IPS-NIHi7 (cell line): ENCODE measurements around the gene PLA2G4A.

Experiments
- DNase-seq: peaks from one replicate; pipeline ENCODE4 v3.0.0; 2012; ENCODE audit warnings: mixed read lengths; ENCODE audit errors: extremely low spot score

PLA2G4A gene

DNA sequence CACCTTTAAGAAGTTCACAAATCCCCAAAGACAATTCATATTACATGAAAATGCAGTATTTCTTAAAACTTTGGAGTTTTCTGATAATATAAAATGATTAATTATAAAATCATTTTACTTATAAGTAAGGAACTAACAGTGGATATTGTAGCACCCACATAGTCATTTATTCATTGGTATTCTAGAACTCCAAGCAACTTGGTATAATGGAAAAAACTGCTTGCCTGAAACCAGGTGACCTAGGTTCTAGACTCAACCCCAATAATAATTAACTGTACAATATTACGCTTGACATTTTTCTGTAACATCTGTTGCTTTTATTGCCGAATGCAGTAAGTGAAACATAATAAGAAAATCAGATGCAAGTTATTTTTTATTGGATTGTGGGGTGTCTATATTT lies 2.4 kb downstream of the PLA2G4A start:
- DNase-seq, result no peak

DNA sequence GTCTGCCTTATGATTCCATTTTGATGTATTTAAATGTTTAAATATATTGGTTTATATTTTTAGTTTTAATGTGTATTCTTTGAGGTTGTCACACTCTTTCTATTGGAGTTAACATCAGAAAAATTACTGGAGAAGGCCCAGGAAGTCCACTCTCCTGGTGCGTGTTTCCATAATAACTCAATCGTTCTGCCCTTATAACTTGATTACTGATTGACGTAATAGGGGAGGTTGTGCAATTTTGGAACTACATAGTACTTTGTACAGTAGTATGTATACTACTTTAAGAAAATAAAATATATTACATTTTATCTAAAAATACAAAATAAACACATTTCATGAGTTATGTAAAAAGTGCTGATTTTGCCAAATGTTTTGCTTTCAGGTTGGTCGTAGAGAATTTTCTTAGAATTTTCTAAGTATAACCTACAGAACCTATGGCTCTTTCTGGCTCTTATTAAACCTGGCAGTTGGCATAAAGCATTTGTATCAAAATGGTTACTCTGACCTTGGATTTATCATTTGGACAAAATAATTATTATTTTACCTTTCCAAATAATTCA lies 5.7 kb downstream of the PLA2G4A start:
- DNase-seq, result no peak

DNA sequence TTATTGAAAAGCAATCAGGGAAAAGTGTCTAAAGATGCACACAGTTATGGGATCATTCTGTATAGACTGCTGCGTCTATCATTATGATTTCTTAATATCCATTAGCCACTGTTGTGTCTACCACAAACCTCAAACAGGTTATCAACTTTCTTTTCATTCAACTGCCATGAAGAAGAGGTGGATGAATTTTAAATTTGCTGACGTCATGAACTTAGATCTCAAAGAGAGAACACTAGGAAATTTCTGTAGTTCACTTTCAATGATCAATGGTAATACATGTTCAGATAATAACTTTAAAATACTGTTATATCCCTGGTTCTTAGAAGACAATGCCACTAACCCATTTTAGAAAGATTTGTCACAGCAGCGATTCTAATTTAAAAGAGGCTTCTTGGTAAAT lies 6.7 kb downstream of the PLA2G4A start:
- no peak for DNase-seq

DNA sequence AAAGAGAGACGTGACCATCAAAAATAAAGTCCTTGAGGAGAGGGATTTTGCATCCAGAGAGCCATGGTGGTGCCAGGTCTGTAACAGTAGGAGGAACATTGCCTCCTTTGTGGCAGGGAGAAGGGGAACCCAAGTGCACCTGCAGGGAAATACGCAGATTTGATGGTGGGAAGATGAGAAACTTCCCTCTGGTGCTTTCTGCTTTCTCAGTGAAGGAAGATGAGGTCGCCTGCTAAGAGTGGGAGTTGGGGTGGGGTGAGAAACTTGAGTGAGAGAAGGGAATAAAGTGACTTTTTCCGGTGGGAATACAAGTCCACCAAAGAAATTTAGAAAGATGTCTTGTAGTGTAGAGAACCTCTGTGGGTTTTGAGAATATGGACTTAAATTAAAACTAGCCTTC lies 9.1 kb downstream of the PLA2G4A start:
- DNase-seq, result no peak

DNA sequence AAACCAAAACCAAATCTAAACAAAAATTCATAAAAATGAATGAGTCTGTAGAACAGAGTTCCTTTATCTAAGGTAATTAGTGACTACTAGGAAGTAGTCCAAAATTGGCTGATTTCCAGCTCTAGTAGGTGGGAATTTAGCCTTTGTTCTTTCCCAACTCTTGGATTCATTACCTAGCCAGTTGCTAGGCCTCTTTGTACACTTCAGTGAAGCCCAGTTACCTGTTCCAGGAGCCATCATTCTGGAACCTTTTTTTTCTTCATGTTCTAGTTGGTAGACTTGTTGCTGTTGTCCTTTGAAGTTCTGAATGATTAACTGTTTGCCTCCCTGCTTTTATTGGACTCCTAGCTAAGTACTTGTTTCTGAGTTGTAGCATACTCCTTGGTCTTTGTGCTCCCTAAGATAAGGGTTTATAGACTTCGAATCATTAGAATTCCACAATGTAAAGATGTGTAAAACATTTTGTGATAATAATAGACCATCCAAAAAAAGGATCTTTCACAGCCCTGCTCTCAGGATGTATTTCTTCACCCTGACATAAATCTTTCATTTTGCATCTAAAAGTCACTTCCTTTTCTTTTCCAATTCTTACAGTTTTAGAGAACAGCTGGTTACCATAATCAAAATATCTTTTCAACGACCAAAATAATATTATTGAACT lies 9.8 kb downstream of the PLA2G4A start:
- DNase-seq, result no peak

DNA sequence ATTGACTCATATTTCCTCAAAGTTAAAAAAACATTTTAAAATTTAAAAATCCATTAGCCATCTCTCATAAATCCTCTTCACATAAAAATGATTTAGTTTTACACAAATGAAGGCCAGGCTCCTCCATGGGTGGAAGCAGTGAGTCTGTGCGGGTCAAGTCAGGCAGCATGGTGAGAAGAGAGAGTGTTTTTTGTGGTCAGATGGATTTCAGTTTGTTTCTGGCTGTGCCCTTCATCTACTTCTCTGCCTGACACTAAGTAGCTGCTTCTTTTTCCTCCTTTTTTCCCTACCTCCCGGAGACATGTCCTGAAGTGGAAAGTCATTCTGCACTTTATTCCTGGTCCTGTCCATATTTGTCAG lies 10.3 kb downstream of the PLA2G4A start:
- no peak for DNase-seq

DNA sequence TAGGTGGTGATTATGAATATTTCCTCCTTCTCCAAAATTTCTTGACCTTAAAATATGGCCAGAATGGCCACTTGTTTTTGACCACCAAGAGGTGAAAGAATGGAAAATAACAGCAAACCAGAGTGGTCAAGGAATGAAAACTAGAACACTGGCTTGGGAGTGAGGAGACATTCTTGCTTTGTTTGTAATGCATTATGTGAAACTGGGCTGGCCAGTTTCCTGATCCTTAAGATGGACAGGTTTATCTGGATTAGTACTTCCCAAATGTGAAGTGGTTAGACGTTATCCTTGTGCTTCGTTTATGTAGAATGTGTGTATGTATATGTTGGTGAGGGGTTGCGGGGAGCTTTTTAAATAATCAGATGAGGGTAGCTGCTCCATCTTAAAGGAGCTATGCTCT lies 12.8 kb downstream of the PLA2G4A start:
- no peak for DNase-seq

DNA sequence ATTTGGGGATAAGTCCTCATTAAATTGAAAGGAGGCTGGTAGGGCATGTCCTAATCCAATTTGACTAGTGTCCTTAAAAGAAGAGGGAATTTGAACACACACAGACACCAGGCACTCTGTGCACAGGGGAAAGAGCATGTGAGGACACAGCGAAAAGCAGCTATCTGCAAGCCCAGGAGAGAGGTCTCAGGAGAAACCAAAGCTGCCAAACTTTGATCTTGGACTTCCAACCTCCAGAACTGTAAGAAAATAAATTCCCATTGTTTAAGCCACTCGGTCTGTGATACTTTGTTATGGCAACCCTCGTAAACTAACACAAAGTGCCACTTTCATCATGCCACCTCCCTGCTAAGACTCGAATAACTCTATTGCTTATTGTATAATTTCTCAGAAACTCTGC lies 13.8 kb downstream of the PLA2G4A start:
- DNase-seq, result no peak

DNA sequence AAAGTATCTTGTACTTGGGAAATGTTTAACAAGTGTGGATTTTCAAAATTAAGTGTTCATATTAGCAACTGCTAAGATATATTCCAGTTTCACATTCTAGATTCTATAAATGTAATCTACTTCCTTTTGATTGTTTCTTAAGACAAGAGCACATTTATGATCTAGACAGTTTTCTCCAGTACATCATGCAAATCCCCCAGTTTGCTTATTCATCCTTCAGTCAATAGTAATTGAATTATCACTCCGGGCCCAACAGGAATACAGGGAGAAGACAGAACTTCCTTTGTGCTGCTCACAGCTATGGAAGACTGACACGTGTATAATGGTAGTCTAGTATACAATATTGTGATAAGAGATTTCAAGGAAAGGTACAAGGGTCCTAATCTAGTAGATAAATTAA lies 14.5 kb downstream of the PLA2G4A start:
- DNase-seq, result no peak

DNA sequence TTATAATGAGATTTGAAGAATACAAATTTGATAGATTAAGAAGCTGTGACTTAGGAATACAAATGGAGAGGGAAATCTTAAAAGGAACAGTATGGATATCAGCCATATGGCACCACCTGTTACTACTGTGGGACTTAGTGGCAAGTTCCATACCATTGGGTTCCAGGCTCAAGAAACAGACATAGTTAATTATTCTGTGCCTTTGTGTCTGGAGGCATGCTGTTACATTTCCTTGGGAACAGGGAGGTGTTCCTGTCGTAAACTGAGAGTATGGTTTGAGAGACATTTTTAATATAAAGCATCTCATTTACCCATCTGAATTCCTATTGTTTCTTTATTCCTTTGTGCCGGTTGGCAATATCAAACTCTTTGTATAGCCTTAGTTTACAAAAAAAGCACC lies 15.2 kb downstream of the PLA2G4A start:
- DNase-seq, result no peak

DNA sequence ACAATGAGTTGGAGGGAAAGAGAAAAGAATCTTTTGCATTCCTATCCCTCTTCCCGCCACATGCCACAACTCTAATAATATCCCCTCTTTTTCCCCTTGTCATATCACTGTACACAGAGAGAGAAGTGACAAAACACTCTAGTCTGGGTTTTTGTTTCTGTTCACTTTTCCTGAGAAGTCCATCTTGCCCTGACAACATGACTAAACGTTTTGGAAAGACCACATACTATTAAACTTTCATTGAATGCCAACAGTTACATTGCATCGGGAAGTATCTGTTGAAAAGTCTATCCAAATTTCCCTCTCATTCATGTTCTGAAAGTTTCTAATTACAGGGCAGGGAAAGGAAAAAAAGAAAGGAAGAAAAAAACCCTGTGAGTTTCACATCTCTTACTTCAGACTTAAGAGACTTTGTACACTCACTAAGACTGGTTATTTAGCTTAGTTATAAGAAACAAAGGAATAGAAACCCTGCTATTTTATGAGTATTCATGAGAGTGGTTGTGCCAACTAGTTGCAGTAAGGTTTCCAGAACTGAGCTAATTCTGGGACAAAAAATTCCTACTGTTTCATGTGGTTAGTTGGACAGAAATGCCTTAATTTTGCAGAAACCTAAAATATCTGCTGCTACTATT lies 16.9 kb downstream of the PLA2G4A start:
- DNase-seq, result no peak

DNA sequence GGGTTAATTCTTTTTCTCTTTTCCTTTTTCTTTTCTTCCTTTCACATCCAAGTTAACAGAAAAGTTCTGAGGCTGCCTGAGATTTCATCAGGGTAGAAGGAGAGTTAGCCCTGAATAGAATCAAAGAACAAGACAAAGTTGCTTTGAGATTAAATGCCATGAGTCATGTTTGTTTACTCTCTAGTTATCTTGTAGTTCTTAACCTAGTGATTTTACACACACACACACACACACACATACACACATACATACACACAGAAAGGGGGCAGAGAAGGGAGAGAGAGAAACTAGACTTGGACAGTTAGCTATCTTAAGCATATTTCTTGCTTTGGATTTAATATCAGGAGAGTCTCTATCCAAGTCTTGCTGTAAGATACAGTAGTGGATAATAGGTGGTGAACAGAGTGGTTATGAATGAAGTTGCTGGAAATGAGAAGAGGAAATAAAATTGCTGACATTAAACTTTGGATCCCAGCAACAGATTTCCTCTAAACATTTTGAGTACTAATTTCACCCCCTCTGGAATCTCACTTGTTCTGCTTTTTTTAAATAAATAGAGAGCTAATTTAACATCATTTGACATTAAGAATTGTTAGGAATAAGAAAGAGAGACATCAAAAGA lies 19.9 kb downstream of the PLA2G4A start:
- no peak for DNase-seq

DNA sequence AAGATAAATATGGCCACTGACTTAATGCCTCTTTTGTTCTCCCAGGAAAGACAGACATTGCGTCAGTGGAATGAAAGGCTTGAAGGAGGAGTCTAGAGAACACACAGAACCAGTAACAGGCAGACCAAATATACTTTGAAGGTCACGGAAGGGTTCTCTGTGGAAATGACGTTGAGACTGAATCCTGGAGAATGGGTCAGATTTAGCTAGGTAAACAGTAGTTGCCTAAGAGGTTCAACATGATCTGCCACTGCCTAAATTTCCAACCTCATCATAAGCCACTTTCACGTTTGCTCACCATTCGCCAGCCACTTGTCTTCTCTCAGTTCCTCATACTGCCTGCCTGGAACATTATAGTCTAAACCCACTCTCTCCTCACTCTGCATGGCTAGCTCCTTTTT lies 20.5 kb downstream of the PLA2G4A start:
- no peak for DNase-seq

DNA sequence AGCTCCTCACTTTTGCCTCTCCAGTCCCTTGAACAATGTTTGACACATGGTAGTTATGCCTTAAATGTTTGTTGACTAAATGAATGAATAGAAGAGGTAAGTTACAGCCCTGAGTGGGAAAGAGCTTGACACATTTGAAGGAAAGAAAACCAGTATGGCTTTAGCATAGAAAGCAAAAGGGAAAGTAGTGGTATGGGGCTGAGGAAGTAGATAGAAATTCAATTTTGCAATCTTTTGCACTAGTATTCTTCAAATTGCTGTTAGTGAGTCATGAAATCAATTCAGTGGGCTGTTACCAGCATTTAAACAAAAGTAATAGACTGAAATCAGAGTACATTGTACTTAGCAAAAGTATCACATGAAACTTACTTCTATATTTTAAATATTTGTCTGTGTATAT lies 21.1 kb downstream of the PLA2G4A start:
- no peak for DNase-seq

DNA sequence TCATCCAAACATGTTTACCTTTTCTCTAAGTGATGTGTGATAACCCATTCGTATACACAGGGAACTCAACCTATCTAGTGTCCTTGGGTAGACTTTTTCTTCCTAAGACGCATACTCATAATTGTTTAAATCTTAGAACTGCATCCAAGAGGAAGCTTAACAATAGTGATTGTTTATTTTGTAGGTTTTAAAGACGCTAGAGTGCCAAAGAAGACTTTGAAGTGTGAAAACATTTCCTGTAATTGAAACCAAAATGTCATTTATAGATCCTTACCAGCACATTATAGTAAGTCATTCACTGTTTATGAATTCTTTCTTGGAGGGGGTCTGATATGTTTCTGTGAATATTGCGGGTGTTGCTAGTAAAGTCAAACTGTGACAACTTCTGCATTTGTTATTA lies 25.4 kb downstream of the PLA2G4A start:
- no peak for DNase-seq

DNA sequence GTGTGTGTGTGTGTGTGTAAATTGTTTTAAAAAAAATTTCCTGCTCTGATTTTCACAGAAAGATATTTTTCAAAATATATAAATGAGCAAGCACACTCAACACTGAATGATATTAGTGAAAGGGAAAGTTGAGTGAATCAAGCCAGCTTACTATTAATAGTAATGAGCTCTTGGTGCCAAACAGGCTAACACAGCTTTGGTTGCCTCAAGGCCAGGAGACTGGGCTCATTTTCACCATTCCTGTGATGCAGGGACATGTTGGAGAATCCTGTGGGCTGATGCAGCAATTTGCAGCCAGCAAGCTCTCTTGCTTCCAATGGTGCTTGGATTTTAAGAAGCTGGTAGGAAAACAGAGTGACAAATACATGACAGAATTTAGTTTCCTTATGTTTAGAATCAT lies 30.2 kb downstream of the PLA2G4A start:
- DNase-seq, result no peak

DNA sequence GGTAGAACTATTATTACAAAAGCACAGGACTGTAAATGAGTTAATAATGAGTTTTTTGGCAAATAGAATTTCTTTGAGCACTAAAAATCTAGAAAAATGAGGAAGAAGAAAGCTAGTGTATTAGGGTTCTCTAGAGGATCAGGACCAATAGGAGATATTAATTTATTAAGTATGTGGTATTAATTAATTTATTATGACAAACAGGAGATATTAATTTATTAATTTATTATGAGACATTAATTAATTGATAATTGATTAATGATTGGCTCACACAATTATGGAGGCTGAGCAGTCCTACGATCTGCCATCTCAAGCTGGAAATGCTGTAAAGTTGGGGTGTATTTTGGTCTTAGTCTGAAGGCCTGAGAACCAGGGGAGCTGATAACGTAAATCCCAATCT lies 31.2 kb downstream of the PLA2G4A start:
- DNase-seq, result no peak

DNA sequence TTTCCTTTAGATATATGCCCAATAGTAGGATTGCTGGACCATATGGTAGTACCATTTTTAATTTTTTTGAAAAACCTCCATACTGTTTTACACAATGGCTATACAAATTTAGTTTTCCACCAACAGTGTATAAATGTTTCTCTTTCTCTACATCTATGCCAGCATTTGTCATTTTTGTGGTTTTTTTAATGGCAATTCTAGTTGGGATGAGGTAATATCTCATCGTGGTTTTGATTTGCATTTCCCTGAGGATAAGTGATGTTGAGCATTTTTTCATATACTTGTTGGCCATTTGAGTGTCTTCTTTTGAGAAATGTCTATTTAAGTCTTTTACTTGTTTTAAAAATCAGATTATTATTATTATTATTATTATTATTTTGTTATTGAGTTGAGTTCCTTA lies 35.5 kb downstream of the PLA2G4A start:
- DNase-seq, result no peak

DNA sequence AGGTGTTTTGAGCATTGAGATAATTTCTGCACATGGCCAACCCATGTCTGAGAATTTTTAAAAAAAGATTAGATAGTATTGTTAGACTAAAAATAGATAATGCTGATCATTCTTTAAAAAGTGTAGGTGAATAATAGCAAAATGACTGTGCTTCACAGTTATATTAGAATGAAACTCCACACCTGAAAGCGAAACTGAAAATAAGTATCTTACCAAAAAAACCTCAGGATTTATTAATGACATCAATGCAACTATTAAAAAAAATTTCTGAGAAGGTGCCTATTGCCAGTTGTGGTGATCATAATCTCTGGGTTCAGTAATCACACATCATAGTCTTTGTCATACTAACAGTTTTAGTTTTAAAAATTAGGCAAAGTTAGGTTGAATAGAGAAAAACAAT lies 36.5 kb downstream of the PLA2G4A start:
- DNase-seq, result no peak

DNA sequence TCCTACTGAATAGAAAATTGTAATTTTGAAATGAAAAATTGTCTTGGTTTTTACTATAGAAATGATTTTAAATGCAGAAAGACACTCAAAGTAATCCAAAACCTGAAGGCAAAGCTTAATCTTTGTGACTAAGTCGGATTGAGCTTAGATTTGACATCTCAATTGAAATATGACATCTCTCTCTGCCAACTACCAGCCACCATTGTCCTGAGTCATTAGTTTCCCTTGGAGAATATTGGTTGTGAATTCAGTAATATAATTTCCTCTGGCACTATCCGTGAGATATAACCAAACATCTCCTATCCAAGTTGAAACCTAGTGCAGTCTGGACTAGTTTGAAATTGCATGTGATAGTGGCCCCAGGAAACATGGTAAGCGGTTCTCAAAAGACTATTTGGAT lies 37.1 kb downstream of the PLA2G4A start:
- no peak for DNase-seq

DNA sequence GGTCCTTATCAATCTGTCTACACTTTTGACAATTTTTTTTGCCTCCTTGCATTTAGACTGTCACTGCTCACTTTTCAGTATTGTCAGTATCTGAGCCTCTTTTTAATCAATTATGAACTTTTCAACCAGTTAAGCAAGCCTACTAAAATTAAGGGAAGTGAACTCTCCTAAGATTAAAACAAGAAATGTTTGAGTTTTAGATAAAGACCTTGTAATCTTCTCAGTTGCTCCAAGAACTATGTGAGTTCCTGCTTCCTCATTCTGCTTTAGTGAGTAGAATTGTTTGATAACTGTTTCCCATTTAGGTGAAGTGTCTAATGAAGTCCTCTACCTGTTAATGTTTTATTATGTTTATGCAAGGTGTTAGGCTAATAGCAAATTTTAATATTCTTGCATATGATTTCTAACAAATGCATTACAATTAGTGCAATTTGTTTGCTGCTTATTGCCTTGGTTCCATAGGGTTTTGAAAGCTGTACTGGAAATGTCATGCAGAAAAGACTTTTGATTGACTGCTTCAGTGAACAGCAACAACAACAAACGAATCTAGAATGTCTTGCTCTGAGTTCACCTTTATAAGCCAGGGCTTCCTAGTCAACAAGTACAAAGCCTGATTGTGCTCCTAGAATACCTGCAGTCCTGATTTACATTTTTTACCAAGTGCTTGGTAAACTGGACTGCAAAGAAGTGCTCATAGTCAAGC lies 40.9 kb downstream of the PLA2G4A start:
- DNase-seq, result no peak

DNA sequence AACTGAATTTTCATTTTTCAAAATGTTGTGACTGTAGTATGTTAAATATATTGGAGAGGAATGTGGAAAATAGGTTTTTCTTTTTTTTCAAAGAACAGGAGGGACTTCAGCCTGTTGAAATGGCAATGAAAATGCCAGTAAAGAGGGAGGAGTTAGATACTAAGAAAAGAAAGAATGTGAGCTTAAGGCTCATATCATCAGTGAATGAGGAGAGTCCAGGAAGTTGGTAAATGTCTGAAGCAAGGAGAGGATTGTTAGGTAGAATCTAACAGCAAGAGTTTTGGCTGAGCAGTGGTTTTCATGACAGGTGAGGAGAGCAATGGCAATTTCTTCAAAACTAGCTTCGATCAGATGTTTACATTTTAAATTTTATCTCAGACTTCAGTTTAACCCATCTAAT lies 43.0 kb downstream of the PLA2G4A start:
- DNase-seq, result peak; percentile 16

DNA sequence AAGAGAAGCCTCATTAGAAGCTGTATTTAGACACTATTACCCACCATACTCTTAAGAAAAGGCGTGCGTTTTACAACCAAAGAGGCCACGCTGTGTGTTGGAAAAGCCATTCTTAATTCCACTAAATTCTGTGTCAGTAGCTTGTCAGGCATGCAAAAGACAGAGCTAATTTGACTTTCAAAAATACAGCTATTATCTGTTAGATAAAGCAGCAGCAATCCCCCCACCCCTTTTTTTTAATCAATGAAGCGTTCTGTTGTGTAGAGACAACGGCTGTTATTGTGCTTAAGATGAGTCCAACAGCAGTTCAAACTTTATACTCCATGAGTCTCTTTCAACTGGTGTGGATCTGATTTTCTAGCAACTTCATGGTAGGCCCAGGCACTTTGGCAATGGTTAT lies 43.5 kb downstream of the PLA2G4A start:
- DNase-seq, result no peak
